HG03565 (cell line): ENCODE measurements around the gene COLQ.
"Not testable (repeated sequence)": the region's sequence is repeated elsewhere in the genome, so short reads cannot be mapped to it uniquely, and the experiment has no call there.

Source experiments
- ATAC-seq: cut with Tn5 transposase; IDR thresholded peaks from one replicate; pipeline ENCODE4 v1.9.1; 2021; ENCODE audit warnings: mild to moderate bottlenecking, moderate library complexity; ENCODE audit not compliant: unreplicated experiment

Gene COLQ

GRCh38 chr3:15521573-15521965 is at the start of gene COLQ:
TSS of gene COLQ (minus strand) at chr3:15521706. CDS start at chr3:15521625, 81 bp downstream.
- ATAC-seq: no peak

GRCh38 chr3:15563190-15563589 is 41.7 kb upstream of the COLQ start:
- no peak for ATAC-seq

GRCh38 chr3:15562560-15562959 is 41.1 kb upstream of the COLQ start:
- ATAC-seq: no peak

- ATAC-seq: no peak
Observed at GRCh38 chr3:15558581-15558980, 37.1 kb upstream of the COLQ start.

GRCh38 chr3:15557511-15557946 is 36.0 kb upstream of the COLQ start:
- no peak for ATAC-seq

GRCh38 chr3:15556512-15556911 is 35.0 kb upstream of the COLQ start:
- peak; percentile 93 for ATAC-seq

GRCh38 chr3:15553749-15554148 is 32.2 kb upstream of the COLQ start:
- ATAC-seq: no peak

GRCh38 chr3:15551902-15552301 is 30.4 kb upstream of the COLQ start:
- ATAC-seq: no peak

- no peak for ATAC-seq
Observed at GRCh38 chr3:15549846-15550245, 28.3 kb upstream of the COLQ start.

- ATAC-seq: no peak
Observed at GRCh38 chr3:15542614-15543013, 21.1 kb upstream of the COLQ start.

- no peak for ATAC-seq
Observed at GRCh38 chr3:15541371-15541770, 19.9 kb upstream of the COLQ start.

- no peak for ATAC-seq
Observed at GRCh38 chr3:15539066-15539465, 17.6 kb upstream of the COLQ start.

- no peak for ATAC-seq
Observed at GRCh38 chr3:15538345-15538744, 16.8 kb upstream of the COLQ start.

GRCh38 chr3:15536856-15537255 is 15.3 kb upstream of the COLQ start:
- no peak for ATAC-seq

- no peak for ATAC-seq
Observed at GRCh38 chr3:15535732-15536131, 14.2 kb upstream of the COLQ start.

- ATAC-seq: not testable (repeated sequence)
Observed at GRCh38 chr3:15532614-15533013, 11.1 kb upstream of the COLQ start.

- no peak for ATAC-seq
Observed at GRCh38 chr3:15531346-15531745, 9.8 kb upstream of the COLQ start.

- no peak for ATAC-seq
Observed at GRCh38 chr3:15528854-15529537, 7.5 kb upstream of the COLQ start.

GRCh38 chr3:15527031-15527459 is 5.5 kb upstream of the COLQ start:
- peak; percentile 56 for ATAC-seq

GRCh38 chr3:15525790-15526189 is 4.3 kb upstream of the COLQ start:
- no peak for ATAC-seq

GRCh38 chr3:15523660-15524417 is 2.3 kb upstream of the COLQ start:
- no peak for ATAC-seq

GRCh38 chr3:15522016-15522415 is 510 bp upstream of the COLQ start:
- ATAC-seq: no peak
